GM21367 (cell line): ENCODE measurements around the gene PDIA5.
"Not testable (repeated sequence)": the region's sequence is repeated elsewhere in the genome, so short reads cannot be mapped to it uniquely, and the experiment has no call there.

Experiments
- ATAC-seq: cut with Tn5 transposase; IDR thresholded peaks from one replicate; pipeline ENCODE4 v1.9.1; 2021; ENCODE audit not compliant: unreplicated experiment

The PDIA5 gene

GRCh38 chr3:123112232-123112631, 45.4 kb downstream of the PDIA5 start:
- no peak for ATAC-seq

GRCh38 chr3:123112656-123113055, 45.8 kb downstream of the PDIA5 start:
- ATAC-seq, result not testable (repeated sequence)

GRCh38 chr3:123113889-123114450, 47.1 kb downstream of the PDIA5 start:
- ATAC-seq, result no peak

- ATAC-seq, result no peak
These were observed 49.3 kb downstream of the PDIA5 start for GRCh38 chr3:123116116-123116515.

GRCh38 chr3:123119388-123119787, 52.6 kb downstream of the PDIA5 start:
- no peak for ATAC-seq

GRCh38 chr3:123119802-123120201, 53.0 kb downstream of the PDIA5 start:
- ATAC-seq, result no peak

GRCh38 chr3:123120573-123120972, 53.7 kb downstream of the PDIA5 start:
- no peak for ATAC-seq

- ATAC-seq, result no peak
These were observed 55.2 kb downstream of the PDIA5 start for GRCh38 chr3:123122057-123122456.

- ATAC-seq, result no peak
These were observed 55.9 kb downstream of the PDIA5 start for GRCh38 chr3:123122525-123123315.

- ATAC-seq, result no peak
These were observed 57.1 kb downstream of the PDIA5 start for GRCh38 chr3:123123716-123124616.

GRCh38 chr3:123124971-123125370, 58.1 kb downstream of the PDIA5 start:
- no peak for ATAC-seq

GRCh38 chr3:123126031-123126430, 59.2 kb downstream of the PDIA5 start:
- ATAC-seq, result no peak

GRCh38 chr3:123126653-123127052, 59.8 kb downstream of the PDIA5 start:
- no peak for ATAC-seq

- ATAC-seq, result no peak
These were observed 62.3 kb downstream of the PDIA5 start for GRCh38 chr3:123129092-123129491.

- ATAC-seq, result no peak
These were observed 62.7 kb downstream of the PDIA5 start for GRCh38 chr3:123129532-123129931.

GRCh38 chr3:123130079-123130750, 63.4 kb downstream of the PDIA5 start:
- ATAC-seq, result no peak

- ATAC-seq, result no peak
These were observed 67.8 kb downstream of the PDIA5 start for GRCh38 chr3:123134671-123135070.

GRCh38 chr3:123137001-123137400, 70.2 kb downstream of the PDIA5 start:
- no peak for ATAC-seq

GRCh38 chr3:123138839-123139444, 72.1 kb downstream of the PDIA5 start:
- ATAC-seq, result no peak

GRCh38 chr3:123139522-123139921, 72.7 kb downstream of the PDIA5 start:
- no peak for ATAC-seq

- ATAC-seq, result no peak
These were observed 73.7 kb downstream of the PDIA5 start for GRCh38 chr3:123140550-123140949.
